Activated CD4-positive, alpha-beta T cell treated with anti-CD3 and anti-CD28 coated beads, Interleukin-2, Interleukin-6, amounts not matched to agents 100 ng/mL and 50 ng/mL, durations not matched to agents 16 hours and 8 hours (primary cell): ENCODE results near the gene PEDS1.
"Not testable (repeated sequence)": the region's sequence is repeated elsewhere in the genome, so short reads cannot be mapped to it uniquely, and the experiment has no call there.

ENCODE experiments used
- DNase-seq: peaks from one replicate; pipeline ENCODE4 v3.0.0-alpha.2; 2020

Gene PEDS1

DNA sequence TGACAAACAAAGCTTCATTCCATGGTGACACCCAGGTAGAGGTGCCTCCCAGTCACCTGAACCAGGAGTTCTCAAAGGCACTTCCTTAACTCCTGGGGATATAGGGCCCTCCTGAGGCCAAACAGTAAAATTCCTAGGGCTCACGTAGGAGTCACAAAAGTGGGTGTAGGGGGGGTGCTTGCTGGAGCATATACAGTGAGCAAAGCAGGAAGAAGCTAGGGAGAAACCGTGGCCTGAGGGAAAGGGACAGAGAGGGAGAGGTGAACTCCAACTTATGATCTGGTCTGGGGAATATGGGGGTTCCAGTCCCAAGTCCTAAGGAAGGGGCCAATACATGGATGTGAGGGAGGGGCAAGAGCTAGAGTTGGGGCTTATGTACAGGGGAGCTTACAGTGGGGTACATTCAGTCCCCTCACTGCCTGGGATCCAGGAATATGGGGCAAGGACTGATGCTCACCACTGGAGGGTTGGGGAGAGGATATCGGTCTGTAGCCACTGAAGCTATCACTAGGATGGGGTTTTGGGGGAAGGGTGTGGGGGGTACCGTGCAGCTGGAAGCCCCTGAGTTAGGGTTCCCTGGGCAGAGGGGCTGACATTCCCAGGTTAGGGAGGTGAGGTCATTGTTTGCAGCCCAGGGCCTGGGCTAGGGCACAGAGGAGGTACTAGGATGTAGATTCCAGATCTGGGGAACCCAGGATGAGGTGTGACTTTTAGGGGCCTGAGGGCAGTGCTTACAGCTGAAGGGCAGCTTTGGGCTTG lies 950 bp downstream of the PEDS1 start:
- DNase-seq: no peak

- no peak for DNase-seq
These were observed 2.3 kb downstream of the PEDS1 start for GRCh38 chr20:50151034-50151743.

GRCh38 chr20:50149481-50150254 lies 3.9 kb downstream of the PEDS1 start:
- DNase-seq: no peak

DNA sequence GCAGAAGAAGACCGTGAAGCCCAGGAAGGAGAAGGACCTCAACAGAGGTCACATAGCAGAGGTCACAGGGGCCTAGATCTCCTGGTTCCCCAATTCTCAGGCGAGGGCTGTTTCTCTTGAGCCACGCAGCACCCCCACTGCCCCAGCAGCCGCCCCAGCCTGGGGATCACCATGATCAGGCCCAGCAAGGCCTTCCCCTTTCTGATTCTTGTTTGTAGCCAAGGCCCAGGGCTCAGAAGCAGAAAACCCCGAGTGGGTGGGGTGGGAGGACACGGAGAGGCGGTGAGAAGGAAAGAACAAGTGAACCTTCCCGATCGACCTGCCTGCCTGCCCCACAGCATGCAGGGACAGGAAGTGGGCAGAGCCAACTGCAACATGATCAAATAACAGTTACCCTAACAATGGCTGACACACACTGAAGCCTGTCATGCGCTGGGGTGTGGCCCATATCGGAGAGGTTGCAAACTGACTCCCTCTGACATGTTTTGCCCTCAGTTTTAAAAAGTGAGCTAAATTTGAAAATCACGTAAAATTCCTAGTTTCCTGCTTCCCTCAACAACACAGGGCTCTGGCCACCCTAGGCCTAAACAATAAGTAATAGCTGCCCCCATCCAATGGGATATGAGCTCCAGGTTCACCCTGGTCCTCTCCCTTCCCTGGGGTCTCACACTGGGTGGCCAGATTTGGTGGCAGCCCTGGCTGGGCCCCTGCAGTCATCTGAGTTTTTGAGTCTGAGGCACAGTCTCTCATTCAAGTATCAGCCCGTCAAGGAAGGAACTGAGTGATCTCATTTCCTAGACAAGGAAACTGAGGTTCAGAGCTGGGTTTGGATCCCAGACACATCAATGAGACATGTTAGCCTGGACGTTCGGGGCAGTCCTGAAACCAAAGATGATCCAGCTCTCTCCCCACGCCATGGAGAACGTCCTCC lies 6.5 kb downstream of the PEDS1 start:
- DNase-seq: peak; percentile 83

DNA sequence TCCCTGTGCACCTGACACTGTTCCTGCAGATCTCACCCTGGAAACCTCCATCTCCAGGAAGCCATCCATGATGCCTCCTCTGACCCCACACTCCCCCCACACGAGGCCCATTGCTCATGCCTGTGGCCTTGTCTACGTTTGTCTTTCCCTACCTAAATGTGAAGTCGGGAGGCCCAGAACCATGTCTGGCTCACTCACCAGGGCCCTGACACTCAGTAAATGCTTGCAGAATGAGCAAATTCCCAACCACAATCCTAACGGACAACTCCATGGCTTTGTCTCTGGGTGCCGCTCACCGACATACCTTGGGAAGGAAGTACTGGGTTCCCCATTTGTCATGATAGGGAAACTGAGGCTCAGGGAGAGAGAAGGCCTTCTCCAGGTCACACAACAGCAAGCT lies 7.3 kb downstream of the PEDS1 start:
- DNase-seq: no peak

DNA sequence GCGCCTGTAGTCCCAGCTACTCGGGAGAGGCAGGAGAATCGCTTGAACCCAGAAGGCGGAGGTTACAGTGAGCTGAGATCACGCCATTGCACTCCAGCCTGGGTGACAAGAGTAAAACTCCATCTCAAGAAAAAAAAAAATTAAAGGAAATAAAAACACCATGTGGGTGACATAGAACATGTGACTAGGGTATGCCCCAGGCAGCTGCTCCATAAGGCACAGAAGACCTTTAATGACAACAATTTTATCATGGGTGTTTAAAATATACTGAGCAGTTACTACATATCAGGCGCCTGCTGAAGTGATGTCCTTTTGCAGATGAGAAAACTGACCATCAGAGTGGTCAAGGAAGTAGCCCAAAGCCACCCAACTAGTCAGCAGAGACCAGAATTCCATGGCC lies 8.0 kb downstream of the PEDS1 start:
- DNase-seq: no peak

- DNase-seq: no peak
These were observed 9.2 kb downstream of the PEDS1 start for GRCh38 chr20:50144362-50144761.

DNA sequence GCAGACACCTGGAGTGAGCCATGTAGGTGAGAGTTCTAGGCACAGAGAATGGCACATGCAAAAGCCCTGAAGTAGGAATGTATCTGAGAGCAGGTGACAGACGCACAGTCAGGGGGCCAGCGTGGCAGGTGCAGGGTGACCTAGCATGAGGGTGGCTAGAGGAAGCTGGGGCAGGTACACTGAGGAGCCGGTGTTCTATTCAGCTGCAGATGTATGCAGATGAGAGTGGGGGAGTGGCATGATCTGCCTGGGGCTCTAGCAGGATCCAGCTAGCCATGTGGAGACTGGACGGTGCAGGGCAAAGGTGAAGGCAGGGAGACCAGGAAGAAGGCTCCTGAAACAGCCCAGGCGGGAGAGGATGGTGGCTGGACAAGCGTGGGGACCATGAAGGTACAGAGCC lies 10.7 kb downstream of the PEDS1 start:
- DNase-seq: no peak

DNA sequence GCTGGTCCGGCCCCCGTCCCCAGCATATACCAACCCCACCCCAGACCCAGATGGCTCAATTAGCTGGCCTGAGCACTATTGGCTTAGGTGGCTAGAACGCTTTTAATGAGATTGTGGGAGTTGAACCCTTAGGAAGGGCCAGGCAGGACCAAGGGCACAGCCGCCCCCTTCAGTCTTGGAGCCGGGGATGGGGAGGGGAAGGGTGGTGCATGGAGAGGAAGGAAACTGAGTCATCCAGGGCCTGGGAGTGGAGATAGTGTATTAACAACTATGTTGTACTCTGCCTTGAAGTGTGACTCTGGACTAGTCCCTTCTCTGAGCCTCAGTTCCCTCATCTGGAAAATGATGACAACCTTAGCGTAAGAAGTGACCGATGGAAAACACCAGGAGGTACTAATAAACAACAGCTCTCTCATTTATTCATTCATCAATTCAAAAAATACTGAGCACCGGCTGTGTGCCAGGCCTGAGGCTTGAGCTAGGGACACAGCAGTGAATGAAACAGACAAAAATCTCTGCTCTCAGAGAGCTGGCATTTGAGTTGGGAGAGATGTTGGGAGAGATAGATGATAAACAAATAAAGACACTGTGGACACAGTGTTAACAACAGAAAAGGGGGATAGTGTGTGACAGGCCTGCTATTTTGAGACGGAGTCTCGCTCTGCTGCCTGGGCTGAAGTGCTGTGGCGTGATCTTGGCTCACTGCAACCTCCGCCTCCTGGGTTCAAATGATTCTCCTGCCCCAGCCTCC lies 11.5 kb downstream of the PEDS1 start:
- DNase-seq: no peak

GRCh38 chr20:50141018-50141675 lies 12.4 kb downstream of the PEDS1 start:
- DNase-seq: no peak

DNA sequence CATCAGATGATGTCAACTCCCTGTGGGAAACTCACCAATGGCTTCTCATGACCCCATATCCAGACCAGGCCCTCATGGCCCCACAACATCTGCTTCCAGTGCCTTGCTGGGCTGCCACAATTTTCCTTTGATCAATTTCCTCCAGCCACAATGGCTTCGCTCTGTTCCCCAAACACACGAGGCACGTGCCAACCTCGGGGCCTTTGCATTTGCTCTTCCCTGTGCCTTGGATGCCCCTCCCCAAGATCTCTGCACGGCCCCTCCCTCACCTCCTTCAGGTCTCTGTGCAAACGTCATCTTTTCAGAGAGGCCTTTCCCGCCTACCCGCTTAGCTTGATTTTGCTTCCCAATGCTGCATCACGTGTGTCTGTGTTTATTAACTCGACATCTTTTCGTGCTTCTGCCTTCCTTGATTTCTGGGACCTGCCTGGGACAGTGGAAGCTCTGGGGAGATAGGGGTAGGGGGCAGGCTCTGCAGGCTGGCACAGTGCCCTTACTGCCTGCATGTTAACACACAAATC lies 13.1 kb downstream of the PEDS1 start:
- no peak for DNase-seq

- no peak for DNase-seq
These were observed 14.8 kb downstream of the PEDS1 start for GRCh38 chr20:50138479-50139393.

- DNase-seq: no peak
These were observed 15.4 kb downstream of the PEDS1 start for GRCh38 chr20:50138120-50138478.

- DNase-seq: not testable (repeated sequence)
These were observed 15.8 kb downstream of the PEDS1 start for GRCh38 chr20:50137702-50138101.

DNA sequence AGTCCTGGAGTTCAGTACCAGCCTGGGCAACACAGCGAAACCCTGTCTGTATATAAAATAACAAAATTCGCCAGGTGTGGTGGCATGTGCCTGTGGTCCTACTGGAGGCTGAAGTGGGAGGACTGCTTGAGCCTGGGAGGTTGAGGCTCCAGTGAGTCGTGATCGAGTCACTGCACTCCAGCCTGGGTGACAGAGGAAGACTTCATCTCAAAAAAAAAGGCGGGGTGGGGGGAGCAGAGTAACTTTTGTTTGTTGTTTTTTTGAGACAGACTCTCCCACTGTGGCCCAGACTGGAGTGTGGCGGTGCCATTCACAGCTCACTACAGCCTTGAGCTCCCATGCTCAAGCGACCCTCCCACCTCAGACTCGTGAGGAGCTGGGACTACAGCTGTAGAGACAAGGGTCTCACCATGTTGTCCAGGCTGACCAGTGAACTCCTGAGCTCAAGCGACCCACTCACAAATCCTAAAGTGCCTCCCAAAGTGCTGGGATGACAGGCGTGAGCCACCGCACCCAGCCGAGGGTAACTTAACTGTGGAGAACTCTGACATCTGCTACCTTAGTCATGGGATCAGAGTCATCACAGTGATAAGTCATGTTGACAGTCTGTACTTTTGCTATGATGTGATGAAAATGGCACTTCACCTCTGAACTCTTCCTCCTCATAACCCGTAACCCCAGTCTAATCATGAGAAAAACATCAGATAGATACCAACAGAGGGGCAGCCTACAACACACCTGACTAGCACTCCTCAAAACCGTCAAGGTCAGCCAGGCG lies 16.5 kb downstream of the PEDS1 start:
- DNase-seq: no peak

GRCh38 chr20:50135157-50135556 lies 18.4 kb downstream of the PEDS1 start:
- DNase-seq: not testable (repeated sequence)

DNA sequence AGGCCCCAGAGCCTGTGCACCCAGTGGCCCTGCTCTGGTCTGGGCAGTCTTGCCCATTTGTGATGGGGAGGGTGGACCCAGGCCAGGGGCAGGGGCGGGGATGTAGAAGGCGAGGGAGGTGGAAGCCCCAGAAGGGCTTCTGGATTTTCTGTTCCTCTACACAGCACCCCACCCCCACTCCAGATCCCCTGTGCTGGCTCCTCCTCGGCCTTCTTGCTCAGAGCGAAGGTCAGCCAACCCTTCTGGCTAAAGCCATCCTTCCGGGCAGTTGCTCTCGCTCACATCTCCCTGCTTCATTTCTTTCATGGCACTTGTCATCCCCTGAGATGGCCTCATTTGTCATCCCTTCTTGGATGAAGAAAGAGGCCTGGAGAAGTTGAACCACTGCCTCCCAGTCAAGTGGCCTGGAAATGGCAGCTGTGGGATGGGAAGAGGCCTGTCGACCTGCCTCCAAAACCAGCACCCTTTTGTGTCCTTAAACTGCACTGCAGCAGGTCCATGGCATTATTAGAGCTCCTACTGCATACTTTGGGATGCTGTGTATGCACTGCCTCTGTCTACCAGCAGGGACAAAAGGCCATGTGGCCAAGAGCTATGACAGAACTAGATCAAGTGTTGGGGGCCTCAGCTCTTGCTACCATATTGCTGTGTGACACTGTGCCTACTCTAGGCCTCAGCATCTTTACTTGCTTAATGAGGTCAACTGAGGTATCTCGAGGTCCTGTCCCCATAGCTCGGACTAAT lies 19.9 kb downstream of the PEDS1 start:
- DNase-seq: no peak

DNA sequence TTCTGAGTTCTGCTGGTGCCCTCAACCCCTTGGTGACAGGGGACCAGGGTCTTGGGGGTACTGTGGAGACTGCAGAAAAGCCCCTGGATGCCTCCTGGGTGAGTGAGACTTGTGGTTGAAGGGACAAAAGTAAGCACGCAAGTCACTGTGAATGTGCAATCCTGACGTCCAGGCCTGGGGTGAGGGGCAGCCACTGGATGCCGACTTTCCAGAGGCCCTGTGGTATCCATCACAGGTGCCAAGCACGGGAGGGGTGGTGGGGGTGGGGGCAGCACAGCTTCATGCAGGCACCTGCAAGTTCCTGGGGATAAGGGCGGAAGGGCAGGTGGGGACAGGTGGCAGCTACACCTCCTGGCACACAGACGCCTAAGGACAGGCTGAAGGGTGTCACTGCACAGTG lies 20.5 kb downstream of the PEDS1 start:
- no peak for DNase-seq
